PC-3 (cell line): ENCODE measurements around the gene HSD17B11.

Experiments used
- CTCF ChIP-seq: fragments of 300-600 bp; sonication (generic); conservative IDR thresholded peaks from 2 replicates; pipeline ENCODE4 v1.5.1; 2017; ENCODE audit warnings: antibody characterized with exemption, low read depth, mild to moderate bottlenecking, low read length
- EZH2 ChIP-seq: fragments of 300-600 bp; sonication (generic); IDR thresholded peaks from one replicate; pipeline ENCODE4 v1.6.1; 2017; ENCODE audit warnings: antibody characterized with exemption, mild to moderate bottlenecking, low read length; ENCODE audit not compliant: unreplicated experiment

GRCh38 chr4:87305562-87305961, 85.4 kb downstream of the HSD17B11 start:
- TF ChIP-seq CTCF (no peak), EZH2 (no peak)
